Hypothalamus (tissue), 51 donors: Measurements from ENCODE around the gene RPRML.
A peak's percentile ranks its signal among the peaks of the same experiment; 100 is the strongest.

Experiments used
- DNase-seq, 51 donors: peaks; one replicate each; lab custom pipeline; 2025; lab: John Stamatoyannopoulos, UW

RPRML gene

GRCh38 chr17:46949291-46950174, 29.5 kb downstream of the RPRML start:
- DNase-seq = peak in 2 of 51 donors; percentile 19 to 66

GRCh38 chr17:46948544-46948943, 30.5 kb downstream of the RPRML start:
- no peak for DNase-seq

- DNase-seq = no peak
Measured at GRCh38 chr17:46947216-46947615, 31.8 kb downstream of the RPRML start.

GRCh38 chr17:46944931-46945330, 34.1 kb downstream of the RPRML start:
- DNase-seq = no peak

GRCh38 chr17:46943501-46944393, 35.3 kb downstream of the RPRML start:
- DNase-seq = peak in 30 of 51 donors; percentile 8 to 69 (median 31)

GRCh38 chr17:46943218-46943500, 35.9 kb downstream of the RPRML start:
- DNase-seq = peak in 1 of 51 donors; percentile 35

GRCh38 chr17:46942441-46943217, 36.4 kb downstream of the RPRML start:
- DNase-seq = peak in 38 of 51 donors; percentile 9 to 75 (median 44)

GRCh38 chr17:46940692-46941404, 38.2 kb downstream of the RPRML start:
- peak in 41 of 51 donors; percentile 9 to 82 (median 59) for DNase-seq

GRCh38 chr17:46935658-46936266, 43.3 kb downstream of the RPRML start:
- no peak for DNase-seq

GRCh38 chr17:46931596-46931995, 47.5 kb downstream of the RPRML start:
- no peak for DNase-seq

GRCh38 chr17:46930051-46930450, 49.0 kb downstream of the RPRML start:
- DNase-seq = no peak

- DNase-seq = no peak
Measured at GRCh38 chr17:46929413-46929812, 49.6 kb downstream of the RPRML start.

GRCh38 chr17:46928467-46929261, 50.4 kb downstream of the RPRML start:
- no peak for DNase-seq
